Neural progenitor cell (in vitro differentiated cells): ENCODE measurements around the gene CCSER1. TPM values are rescaled to one million over a fixed set of nuclear protein-coding genes. Genes with fewer than 3 reads are reported as not detected.

Experiments used
- DNase-seq: peaks from one replicate; pipeline ENCODE4 v3.0.0-alpha.2; 2016; ENCODE audit warnings: low spot score
- H2AFZ ChIP-seq: fragments of 200-600 bp; sonication (generic); replicated peaks from 2 replicates; pipeline ENCODE4 v1.6.1; 2016; ENCODE audit warnings: antibody characterized with exemption
- H3F3A ChIP-seq: fragments of 200-600 bp; sonication (generic); 2 replicates; pipeline ENCODE4 v1.6.1; 2016; ENCODE audit warnings: antibody characterized with exemption, low read depth
- H3K27ac ChIP-seq: fragments of 200-600 bp; sonication (generic); 2 replicates; pipeline ENCODE4 v1.5.1; 2016; ENCODE audit warnings: mild to moderate bottlenecking
- H3K27me3 ChIP-seq: fragments of 200-600 bp; sonication (generic); 2 replicates; pipeline ENCODE4 v1.6.1; 2016; ENCODE audit warnings: mild to moderate bottlenecking, moderate library complexity
- H3K36me3 ChIP-seq: fragments of 200-600 bp; sonication (generic); 2 replicates; pipeline ENCODE4 v1.5.1; 2016
- H3K4me1 ChIP-seq: fragments of 200-600 bp; sonication (generic); 2 replicates; pipeline ENCODE4 v1.6.1; 2016; ENCODE audit warnings: mixed run types
- H3K4me2 ChIP-seq: fragments of 200-600 bp; sonication (generic); 2 replicates; pipeline ENCODE4 v1.6.1; 2016
- H3K4me3 ChIP-seq: fragments of 200-600 bp; sonication (generic); 2 replicates; pipeline ENCODE4 v1.5.1; 2016
- H3K79me2 ChIP-seq: fragments of 200-600 bp; sonication (generic); 2 replicates; pipeline ENCODE4 v1.6.1; 2016; ENCODE audit warnings: low read depth
- H3K9ac ChIP-seq: fragments of 200-600 bp; sonication (generic); 2 replicates; pipeline ENCODE4 v1.6.1; 2016
- H3K9me3 ChIP-seq: fragments of 200-600 bp; sonication (generic); 2 replicates; pipeline ENCODE4 v1.5.1; 2016; ENCODE audit warnings: low read depth
- H4K20me1 ChIP-seq: fragments of 200-600 bp; sonication (generic); 2 replicates; pipeline ENCODE4 v1.6.1; 2016; ENCODE audit warnings: low read depth
- H3K27ac Mint-ChIP-seq: 3 replicates; pipeline ENCODE4 v1.8.0; 2021; ENCODE audit warnings: mixed read lengths
- H3K27me3 Mint-ChIP-seq: 2 replicates; pipeline ENCODE4 v1.8.0; 2022; ENCODE audit warnings: low read depth, mild to moderate bottlenecking, inconsistent platforms, moderate library complexity, mixed read lengths; ENCODE audit not compliant: insufficient read depth
- H3K36me3 Mint-ChIP-seq: 3 replicates; pipeline ENCODE4 v1.8.0; 2021; ENCODE audit warnings: mixed read lengths
- H3K4me1 Mint-ChIP-seq: 3 replicates; pipeline ENCODE4 v1.8.0; 2021; ENCODE audit warnings: mixed read lengths
- H3K4me3 Mint-ChIP-seq: 3 replicates; pipeline ENCODE4 v1.8.0; 2021; ENCODE audit warnings: mild to moderate bottlenecking, moderate library complexity, mixed read lengths
- H3K9me3 Mint-ChIP-seq: 3 replicates; pipeline ENCODE4 v1.8.0; 2020; ENCODE audit warnings: mixed read lengths
- CTCF ChIP-seq: fragments of 200-600 bp; sonication (generic); IDR thresholded peaks from 2 replicates; pipeline ENCODE4 v1.5.1; 2017; ENCODE audit warnings: antibody characterized with exemption, mild to moderate bottlenecking
- EZH2 ChIP-seq: fragments of 200-600 bp; sonication (generic); IDR thresholded peaks from 2 replicates; pipeline ENCODE4 v1.6.1; 2017; ENCODE audit warnings: antibody characterized with exemption, mild to moderate bottlenecking, moderate library complexity
- EZH2phosphoT487 ChIP-seq: fragments of 200-600 bp; sonication (generic); IDR thresholded peaks from 2 replicates; pipeline ENCODE4 v1.6.1; 2017; ENCODE audit warnings: antibody characterized with exemption
- total RNA-seq: library from RNA; depleted of rRNA; stranded (reverse); fragments of >200 nt; gene quantifications from 2 replicates; pipeline ENCODE4 v1.2.3, GENCODE V29; 2015; ENCODE audit warnings: low replicate concordance

The CCSER1 gene
- total RNA-seq, 1 donor from 2014 or later, result 0.77 TPM

- no peak overlapping the region for H3K9ac ChIP-seq
- TF ChIP-seq CTCF (no peak), EZH2phosphoT487 (no peak), EZH2 (no peak)
- Mint-ChIP-seq H3K27me3 (no peaks in the 10 kb centered on the region), H3K4me3 (no peak overlapping the region), H3K4me1 (no peaks in the 10 kb centered on the region), H3K9me3 (no peaks in the 10 kb centered on the region), H3K27ac (no peak overlapping the region), H3K36me3 (no peaks in the 10 kb centered on the region)
- H2AFZ ChIP-seq, result no peak overlapping the region
- H3F3A ChIP-seq, result no peaks in the 10 kb centered on the region
- H3K4me1 ChIP-seq, result no peaks in the 10 kb centered on the region
- no peak for DNase-seq
- H3K4me3 ChIP-seq, result no peak overlapping the region
- no peaks in the 10 kb centered on the region for H3K79me2 ChIP-seq
- no peaks in the 10 kb centered on the region for H3K36me3 ChIP-seq
- H3K27ac ChIP-seq, result no peak overlapping the region
- no peaks in the 10 kb centered on the region for H3K9me3 ChIP-seq
- H3K27me3 ChIP-seq, result no peaks in the 10 kb centered on the region
- no peaks in the 10 kb centered on the region for H4K20me1 ChIP-seq
- no peak overlapping the region for H3K4me2 ChIP-seq
Observed at GRCh38 chr4:90842960-90843359, 715.8 kb downstream of the CCSER1 start.

GRCh38 chr4:90844241-90844640, 717.0 kb downstream of the CCSER1 start:
- Mint-ChIP-seq H3K27ac (no peak overlapping the region), H3K36me3 (no peaks in the 10 kb centered on the region), H3K9me3 (no peaks in the 10 kb centered on the region), H3K4me3 (no peak overlapping the region), H3K4me1 (no peaks in the 10 kb centered on the region), H3K27me3 (no peaks in the 10 kb centered on the region)
- H2AFZ ChIP-seq, result no peak overlapping the region
- no peak overlapping the region for H3K27ac ChIP-seq
- no peaks in the 10 kb centered on the region for H3K9me3 ChIP-seq
- no peak overlapping the region for H3K4me3 ChIP-seq
- no peak overlapping the region for H3K9ac ChIP-seq
- H3K4me1 ChIP-seq, result no peaks in the 10 kb centered on the region
- no peaks in the 10 kb centered on the region for H3K27me3 ChIP-seq
- H3K79me2 ChIP-seq, result no peaks in the 10 kb centered on the region
- no peaks in the 10 kb centered on the region for H4K20me1 ChIP-seq
- no peaks in the 10 kb centered on the region for H3K36me3 ChIP-seq
- TF ChIP-seq CTCF (no peak), EZH2phosphoT487 (no peak), EZH2 (no peak)
- H3F3A ChIP-seq, result no peaks in the 10 kb centered on the region
- DNase-seq, result no peak
- no peak overlapping the region for H3K4me2 ChIP-seq

- no peak overlapping the region for H3K9ac ChIP-seq
- TF ChIP-seq EZH2phosphoT487 (no peak), CTCF (no peak), EZH2 (no peak)
Observed at GRCh38 chr4:90845777-90846176, 718.6 kb downstream of the CCSER1 start.

More at GRCh38 chr4:90845777-90846176, 718.6 kb downstream of the CCSER1 start:
- H3K4me3 Mint-ChIP-seq, result no peak overlapping the region
- H3K4me2 ChIP-seq, result no peak overlapping the region
- H3F3A ChIP-seq, result no peaks in the 10 kb centered on the region
- H3K4me1 ChIP-seq, result no peaks in the 10 kb centered on the region
- H3K79me2 ChIP-seq, result no peaks in the 10 kb centered on the region
- DNase-seq, result no peak
- H3K27ac Mint-ChIP-seq, result no peak overlapping the region
- no peaks in the 10 kb centered on the region for H3K36me3 ChIP-seq
- no peak overlapping the region for H3K4me3 ChIP-seq
- no peaks in the 10 kb centered on the region for H3K9me3 ChIP-seq
- no peaks in the 10 kb centered on the region for H3K9me3 Mint-ChIP-seq
- H3K4me1 Mint-ChIP-seq, result no peaks in the 10 kb centered on the region
- H2AFZ ChIP-seq, result no peak overlapping the region
- no peaks in the 10 kb centered on the region for H4K20me1 ChIP-seq
- H3K27me3 ChIP-seq, result no peaks in the 10 kb centered on the region
- H3K27ac ChIP-seq, result no peak overlapping the region
- H3K36me3 Mint-ChIP-seq, result no peaks in the 10 kb centered on the region
- no peaks in the 10 kb centered on the region for H3K27me3 Mint-ChIP-seq
